Coronary artery (tissue), 2 donors: Measurements from ENCODE around the gene AMPH.
A peak's percentile ranks its signal among the peaks of the same experiment; 100 is the strongest.
"Not testable (repeated sequence)": the region's sequence is repeated elsewhere in the genome, so short reads cannot be mapped to it uniquely, and the experiment has no call there.

ENCODE experiments used
- DNase-seq: peaks from one replicate; pipeline ENCODE4 v3.0.0-alpha.2; 2017; ENCODE audit warnings: low spot score
- H3K27ac ChIP-seq, 2 donors: fragments of 200-600 bp; sonication (generic); one replicate each; pipeline ENCODE4 v1.5.1; 2016 to 2019
- H3K4me3 ChIP-seq: fragments of 200-600 bp; sonication (generic); 2 replicates; pipeline ENCODE4 v1.5.1; 2016; ENCODE audit warnings: mild to moderate bottlenecking, moderate library complexity
- CTCF ChIP-seq: fragments of 200-600 bp; sonication (generic); IDR thresholded peaks from one replicate; pipeline ENCODE4 v1.5.1; 2019; ENCODE audit warnings: antibody characterized with exemption

AMPH gene

DNA sequence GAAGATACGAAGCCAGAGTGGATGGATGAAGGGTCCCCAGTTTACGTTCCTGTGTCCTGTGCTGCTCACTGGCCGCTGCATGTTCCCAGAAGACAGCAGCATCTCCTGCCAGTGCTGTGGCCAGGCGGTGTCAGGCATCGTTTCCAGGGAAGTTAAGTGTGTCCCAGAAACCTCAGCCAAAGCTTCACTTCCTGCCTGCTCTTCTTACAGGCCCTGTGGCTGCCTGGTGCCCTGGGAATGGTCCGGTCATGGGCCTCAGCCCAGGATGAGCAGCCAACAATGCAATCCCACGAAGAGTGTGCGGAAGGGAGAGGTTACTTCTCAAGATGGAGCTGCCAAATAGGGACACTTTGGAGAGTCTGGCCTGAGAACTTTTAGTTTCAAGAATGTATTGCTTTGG lies 258.0 kb downstream of the AMPH start:
- TF ChIP-seq CTCF, result no peak
- no peak for DNase-seq
- H3K4me3 ChIP-seq, result no peak overlapping the region
- H3K27ac ChIP-seq, result peak overlapping the region in 1 of 2 donors; percentile 29

- H3K27ac ChIP-seq, result no peak overlapping the region
- TF ChIP-seq CTCF, result no peak
- DNase-seq, result no peak
- H3K4me3 ChIP-seq, result no peak overlapping the region
Measured at GRCh38 chr7:38372290-38372689, 258.9 kb downstream of the AMPH start.

DNA sequence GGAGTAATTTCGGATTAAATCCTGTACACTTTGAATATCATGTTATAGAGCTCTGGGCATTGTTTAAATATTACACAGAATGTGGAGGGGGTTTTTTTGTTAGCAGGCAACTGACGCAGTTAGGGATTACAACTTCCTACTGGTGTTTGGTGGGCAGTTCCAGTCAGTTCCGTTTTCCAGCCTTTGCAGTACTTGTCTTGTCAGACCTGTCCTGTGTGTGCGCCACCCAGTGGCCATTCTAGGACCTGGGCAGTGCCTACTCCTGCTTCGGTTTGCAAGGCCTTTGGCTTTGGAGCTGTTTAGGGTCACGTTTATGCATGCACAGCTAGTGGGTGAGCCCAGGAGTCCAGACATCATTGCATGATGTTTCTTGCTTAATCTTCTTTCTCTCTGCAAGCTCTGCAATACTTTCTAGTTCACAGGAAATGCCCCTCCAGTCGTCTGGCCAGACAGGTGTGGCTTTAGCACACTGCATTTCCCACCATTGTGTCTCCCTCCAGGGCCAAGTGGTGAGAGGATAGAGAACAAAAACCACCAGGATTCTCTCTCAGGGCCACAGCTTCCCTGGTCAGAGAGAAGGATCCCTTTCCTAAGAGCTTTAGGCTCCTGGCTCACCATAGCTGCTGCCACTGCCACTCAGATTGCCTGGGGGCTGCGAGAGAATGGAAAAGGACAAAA lies 261.2 kb downstream of the AMPH start:
- no peak for TF ChIP-seq CTCF
- peak; percentile 84 for DNase-seq
- H3K4me3 ChIP-seq, result no peak overlapping the region
- H3K27ac ChIP-seq, result no peak overlapping the region

DNA sequence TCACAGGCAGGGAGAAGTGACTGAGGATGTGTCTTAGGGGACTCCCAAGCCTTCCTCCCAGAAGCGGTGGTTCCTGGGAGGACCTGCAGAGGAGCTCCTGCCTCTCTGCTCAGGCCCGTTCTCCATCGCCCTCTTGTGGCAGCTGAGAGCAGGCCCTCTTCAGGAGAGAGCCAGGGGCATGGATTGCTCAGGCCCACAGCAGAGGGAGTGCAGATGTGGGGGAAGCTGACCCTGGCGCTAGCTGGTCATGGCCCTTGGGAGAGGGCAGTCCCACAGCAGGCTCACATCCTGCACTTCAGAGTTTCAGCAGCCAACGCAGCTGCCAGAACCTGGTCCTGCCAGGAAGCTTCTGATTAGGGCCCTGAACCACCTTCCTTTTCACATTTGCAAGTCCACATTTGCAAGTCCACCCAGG lies 263.0 kb downstream of the AMPH start:
- DNase-seq, result no peak
- Histone ChIP-seq H3K27ac (no peak overlapping the region), H3K4me3 (no peak overlapping the region)
- peak; percentile 18 for TF ChIP-seq CTCF

DNA sequence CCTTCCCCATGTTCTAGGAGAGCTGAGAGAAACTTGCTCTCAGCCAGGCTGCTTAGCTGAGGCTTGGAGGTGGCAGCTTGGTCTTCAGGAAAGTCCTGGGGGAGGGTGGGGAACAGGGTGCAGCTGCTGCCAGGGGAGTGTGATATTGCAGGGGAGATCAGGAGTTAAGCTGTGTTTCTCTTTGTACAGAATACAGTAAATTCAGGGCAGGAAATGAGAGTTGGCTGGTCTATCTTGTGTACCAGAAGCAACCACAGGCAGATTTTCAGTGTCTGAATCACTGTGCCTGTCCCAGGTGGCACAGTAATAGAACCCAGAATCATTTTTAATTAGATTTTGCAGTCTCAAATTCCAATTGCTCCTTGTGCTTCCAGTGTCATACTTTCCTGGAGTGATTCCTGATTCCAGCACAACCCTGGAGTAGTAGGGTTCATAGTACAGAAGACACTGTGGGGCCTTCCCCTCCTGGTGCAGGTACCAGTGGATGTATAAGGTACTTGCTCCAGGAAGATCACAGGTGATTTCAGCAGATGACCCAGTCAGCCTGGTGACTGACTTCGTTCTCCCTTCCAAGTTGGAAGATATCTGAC lies 263.8 kb downstream of the AMPH start:
- no peak overlapping the region for H3K27ac ChIP-seq
- H3K4me3 ChIP-seq, result no peak overlapping the region
- TF ChIP-seq CTCF, result no peak
- DNase-seq, result no peak

GRCh38 chr7:38363379-38363778 lies 267.8 kb downstream of the AMPH start:
- DNase-seq, H3K4me3 ChIP-seq, H3K27ac ChIP-seq: not testable (repeated sequence)

GRCh38 chr7:38362611-38363237 lies 268.4 kb downstream of the AMPH start:
- not testable (repeated sequence) for H3K4me3 ChIP-seq, DNase-seq, H3K27ac ChIP-seq

DNA sequence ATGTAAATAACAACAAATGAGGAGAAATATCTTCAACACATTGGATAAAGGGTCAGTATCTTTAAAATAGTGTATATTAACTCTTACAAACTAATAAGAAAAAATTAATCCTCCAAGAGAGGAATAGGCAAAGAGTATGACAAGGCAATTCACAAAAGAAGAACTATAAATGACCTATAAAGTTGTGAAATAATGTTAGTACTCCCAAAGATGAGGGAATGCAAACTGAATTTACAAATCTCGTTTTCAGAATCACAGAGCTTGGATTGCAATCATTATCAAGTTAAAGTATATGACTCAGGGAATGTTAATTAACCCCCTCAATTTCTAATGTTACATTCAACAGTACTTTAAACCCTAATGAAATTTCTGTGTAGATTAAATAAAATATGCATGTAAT lies 270.4 kb downstream of the AMPH start:
- no peak overlapping the region for H3K27ac ChIP-seq
- no peak for DNase-seq
- no peak overlapping the region for H3K4me3 ChIP-seq
- TF ChIP-seq CTCF, result no peak

- H3K27ac ChIP-seq, result peak overlapping the region in 1 of 2 donors; percentile 43
- DNase-seq, H3K4me3 ChIP-seq: not testable (repeated sequence)
Measured at GRCh38 chr7:38359071-38359601, 272.0 kb downstream of the AMPH start.

DNA sequence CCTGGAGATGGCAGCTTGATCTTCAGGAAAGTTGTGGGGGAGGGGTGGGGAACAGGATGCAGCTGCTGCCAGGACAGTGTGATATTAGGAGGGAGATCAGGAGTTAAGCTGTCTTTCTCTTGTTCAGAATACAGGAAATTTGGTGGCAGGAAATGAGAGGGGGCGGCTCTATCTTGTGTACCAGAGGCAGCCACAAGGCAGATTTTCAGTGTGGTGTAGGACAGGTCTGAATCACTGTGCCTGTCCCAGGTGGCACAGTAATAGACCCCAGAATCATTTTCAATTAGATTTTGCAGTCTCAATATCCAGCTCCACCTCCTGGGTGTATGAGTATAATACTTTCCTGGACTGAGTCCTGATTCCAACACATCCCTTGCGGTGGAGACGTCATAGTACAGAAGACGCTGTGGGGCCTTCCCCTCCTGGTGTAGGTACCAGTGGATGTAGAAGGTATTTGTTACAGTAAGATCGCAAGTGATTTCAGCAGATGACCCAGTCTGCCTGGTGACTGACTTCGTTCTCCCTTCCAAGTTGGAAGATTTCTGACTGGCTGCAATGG lies 272.8 kb downstream of the AMPH start:
- not testable (repeated sequence) for H3K4me3 ChIP-seq, DNase-seq

GRCh38 chr7:38354271-38354851 lies 276.8 kb downstream of the AMPH start:
- not testable (repeated sequence) for DNase-seq, H3K4me3 ChIP-seq, H3K27ac ChIP-seq

More for the DNA sequence above, 272.8 kb downstream of the AMPH start:
- peak overlapping the region in 1 of 2 donors; percentile 43 for H3K27ac ChIP-seq
